ENCODE data around the gene USP15. TPM values are rescaled to one million over a fixed set of nuclear protein-coding genes. Genes with fewer than 3 reads are reported as not detected.

The USP15 gene
- total RNA-seq, 3 donors from 2014 or later = 62.5 to 78.3 (median 64.3) TPM

GRCh38 chr12:62256408-62257096 is 3.7 kb upstream of the USP15 start:
- peaks cover 3% of the 10 kb centered on the region for H3K4me1 ChIP-seq (ENCODE audit: low read depth)
- DNase-seq = no peak
- intact Hi-C loops (cut with DNase I, micrococcal nuclease) = no loop called here
- ATAC-seq = no peak
- H3K9me3 ChIP-seq = no peaks in the 10 kb centered on the region
- no peak overlapping the region for H3K4me3 ChIP-seq
- no peaks in the 10 kb centered on the region for H3K36me3 ChIP-seq (ENCODE audit: low read depth)
- TF ChIP-seq CTCF (IDR thresholded peaks at IDR 0.05) = no peak

DNA sequence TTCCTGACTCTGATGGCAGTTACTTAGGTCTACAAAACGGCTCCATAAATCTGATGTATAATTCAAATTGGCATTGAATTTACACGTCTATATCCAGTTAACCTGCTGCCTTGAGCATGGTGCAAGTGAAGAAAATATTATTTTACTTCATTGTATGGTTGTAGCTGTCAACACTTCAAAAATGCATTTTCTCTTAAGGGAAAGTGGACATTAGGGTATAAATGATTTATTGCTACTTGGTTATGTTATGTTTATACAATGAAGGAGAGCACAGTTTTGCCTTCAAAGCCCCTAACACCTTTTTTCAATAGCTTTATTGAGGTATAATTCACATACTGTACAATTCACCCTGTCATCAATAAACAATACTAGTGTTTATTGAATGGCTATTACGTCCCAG is 2.0 kb upstream of the USP15 start:
- Histone ChIP-seq H3K4me3 (no peak overlapping the region), H3K9me3 (no peaks in the 10 kb centered on the region), H3K4me1 (ENCODE audit: low read depth) (peaks cover 13% of the 10 kb centered on the region), H3K36me3 (ENCODE audit: low read depth) (no peaks in the 10 kb centered on the region)
- ATAC-seq (no peak), DNase-seq (no peak)
- TF ChIP-seq CTCF (IDR thresholded peaks at IDR 0.05) = no peak
- intact Hi-C loops (cut with DNase I, micrococcal nuclease) = no loop called here

- ATAC-seq (peak; percentile 22), DNase-seq (peak in 1 of 3 donors; percentile 41)
- peak overlapping the region; percentile 79 for H3K4me3 ChIP-seq
- H3K36me3 ChIP-seq (ENCODE audit: low read depth) = no peaks in the 10 kb centered on the region
- no peak for TF ChIP-seq CTCF (IDR thresholded peaks at IDR 0.05)
- intact Hi-C loops (cut with DNase I, micrococcal nuclease) = no loop called here
- H3K4me1 ChIP-seq (ENCODE audit: low read depth) = peaks cover 20% of the 10 kb centered on the region
- no peaks in the 10 kb centered on the region for H3K9me3 ChIP-seq
Measured at GRCh38 chr12:62258941-62259630, 1.1 kb upstream of the USP15 start.

DNA sequence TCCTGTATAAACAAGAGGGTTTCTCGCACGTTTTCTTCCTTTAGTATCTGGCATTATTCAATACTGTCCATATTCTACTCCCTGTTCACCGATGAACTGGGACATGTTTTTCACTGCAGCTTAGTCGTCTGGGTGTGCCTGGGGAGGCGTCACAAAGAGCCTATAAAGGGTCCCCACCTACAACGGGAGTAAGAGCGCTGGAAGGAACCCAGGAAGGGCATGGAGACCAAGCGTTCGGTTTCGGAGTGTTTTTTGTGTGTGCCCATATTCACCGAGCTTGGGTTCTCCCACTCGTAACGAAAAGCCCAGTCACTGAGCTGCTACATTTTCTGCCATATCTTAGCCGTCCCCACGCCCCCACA is 592 bp upstream of the USP15 start:
- Histone ChIP-seq H3K4me1 (ENCODE audit: low read depth) (peaks cover 20% of the 10 kb centered on the region), H3K4me3 (peak overlapping the region; percentile 79), H3K9me3 (no peaks in the 10 kb centered on the region), H3K36me3 (ENCODE audit: low read depth) (no peaks in the 10 kb centered on the region)
- intact Hi-C loops (cut with DNase I, micrococcal nuclease) = no loop called here
- DNase-seq (no peak), ATAC-seq (peak; percentile 67)
- TF ChIP-seq CTCF (IDR thresholded peaks at IDR 0.05) = no peak

GRCh38 chr12:62260733-62261683 is 804 bp downstream of the USP15 start:
- intact Hi-C loops (cut with DNase I, micrococcal nuclease) = no loop called here
- ATAC-seq = peak; percentile 40
- Histone ChIP-seq H3K4me3 (peak overlapping the region; percentile 79), H3K36me3 (ENCODE audit: low read depth) (no peaks in the 10 kb centered on the region), H3K9me3 (no peaks in the 10 kb centered on the region), H3K4me1 (ENCODE audit: low read depth) (peaks cover 23% of the 10 kb centered on the region)
- no peak for TF ChIP-seq CTCF (IDR thresholded peaks at IDR 0.05)
- DNase-seq = peak in 1 of 3 donors; percentile 62

Measured in mucosa of descending colon (tissue), 3 donors.